ENCODE data around the gene ATG4C.

The ATG4C gene

GRCh38 chr1:62852253-62852652 lies 68.3 kb downstream of the ATG4C start:
- Histone ChIP-seq H3K9me2 (replicated peaks; ENCODE audit: low read depth, low read length) (no peaks in the 10 kb centered on the region), H2AFZ (ENCODE audit: low read length) (no peak overlapping the region), H3K4me2 (ENCODE audit: low read depth, low read length, poor library complexity, severe bottlenecking) (no peak overlapping the region), H3F3A (ENCODE audit: low read depth) (no peaks in the 10 kb centered on the region), H3K27me3 (ENCODE audit: insufficient read depth, low read length, poor library complexity, severe bottlenecking) (no peaks in the 10 kb centered on the region), H3K4me1 (ENCODE audit: insufficient read depth, low read length, poor library complexity, severe bottlenecking) (no peaks in the 10 kb centered on the region), H3K9me3 (ENCODE audit: insufficient read depth, low read depth, low read length) (no peaks in the 10 kb centered on the region), H3K9ac (ENCODE audit: low read depth, low read length, poor library complexity, severe bottlenecking) (no peak overlapping the region), H4K20me1 (ENCODE audit: insufficient read depth, low read length, poor library complexity, severe bottlenecking) (no peaks in the 10 kb centered on the region), H3K79me2 (ENCODE audit: insufficient read depth, low read length) (no peaks in the 10 kb centered on the region), H3K4me3 (ENCODE audit: low read length, poor library complexity, severe bottlenecking) (no peak overlapping the region), H3K36me3 (ENCODE audit: insufficient read depth, low read length) (no peaks in the 10 kb centered on the region; the same call in 1 of the 2 replicates)
- TF ChIP-seq CTCF (conservative IDR thresholded peaks at IDR 0.05; ENCODE audit: low read length) (no peak), EZH2phosphoT487 (IDR thresholded peaks at IDR 0.05; ENCODE audit: borderline replicate concordance) (no peak)

- no peaks in the 10 kb centered on the region; the same call in 1 of the 2 replicates for H3K36me3 ChIP-seq (ENCODE audit: insufficient read depth, low read length)
- TF ChIP-seq CTCF (conservative IDR thresholded peaks at IDR 0.05; ENCODE audit: low read length) (no peak), EZH2phosphoT487 (IDR thresholded peaks at IDR 0.05; ENCODE audit: borderline replicate concordance) (no peak)
- no peaks in the 10 kb centered on the region for H3F3A ChIP-seq (ENCODE audit: low read depth)
- no peaks in the 10 kb centered on the region for H3K9me3 ChIP-seq (ENCODE audit: insufficient read depth, low read depth, low read length)
- H4K20me1 ChIP-seq (ENCODE audit: insufficient read depth, low read length, poor library complexity, severe bottlenecking) = no peaks in the 10 kb centered on the region
- H3K9me2 ChIP-seq (replicated peaks; ENCODE audit: low read depth, low read length) = no peaks in the 10 kb centered on the region
- H3K4me3 ChIP-seq (ENCODE audit: low read length, poor library complexity, severe bottlenecking) = no peak overlapping the region
- no peak overlapping the region for H3K9ac ChIP-seq (ENCODE audit: low read depth, low read length, poor library complexity, severe bottlenecking)
- H3K4me2 ChIP-seq (ENCODE audit: low read depth, low read length, poor library complexity, severe bottlenecking) = no peak overlapping the region
- H3K79me2 ChIP-seq (ENCODE audit: insufficient read depth, low read length) = no peaks in the 10 kb centered on the region
- no peak overlapping the region for H2AFZ ChIP-seq (ENCODE audit: low read length)
- no peaks in the 10 kb centered on the region for H3K4me1 ChIP-seq (ENCODE audit: insufficient read depth, low read length, poor library complexity, severe bottlenecking)
- H3K27me3 ChIP-seq (ENCODE audit: insufficient read depth, low read length, poor library complexity, severe bottlenecking) = no peaks in the 10 kb centered on the region
Observed at GRCh38 chr1:62856960-62857359, 73.0 kb downstream of the ATG4C start.

GRCh38 chr1:62869217-62869754 lies 85.4 kb downstream of the ATG4C start:
- H4K20me1 ChIP-seq (ENCODE audit: insufficient read depth, low read length, poor library complexity, severe bottlenecking) = no peaks in the 10 kb centered on the region
- no peaks in the 10 kb centered on the region for H3K36me3 ChIP-seq (ENCODE audit: insufficient read depth, low read length)
- no peak overlapping the region for H3K9ac ChIP-seq (ENCODE audit: low read depth, low read length, poor library complexity, severe bottlenecking)
- H3K4me2 ChIP-seq (ENCODE audit: low read depth, low read length, poor library complexity, severe bottlenecking) = no peak overlapping the region
- no peak overlapping the region for H3K4me3 ChIP-seq (ENCODE audit: low read length, poor library complexity, severe bottlenecking)
- no peaks in the 10 kb centered on the region for H3K9me2 ChIP-seq (replicated peaks; ENCODE audit: low read depth, low read length)
- no peaks in the 10 kb centered on the region for H3F3A ChIP-seq (ENCODE audit: low read depth)
- no peaks in the 10 kb centered on the region for H3K4me1 ChIP-seq (ENCODE audit: insufficient read depth, low read length, poor library complexity, severe bottlenecking)
- no peaks in the 10 kb centered on the region for H3K27me3 ChIP-seq (ENCODE audit: insufficient read depth, low read length, poor library complexity, severe bottlenecking)
- no peaks in the 10 kb centered on the region for H3K79me2 ChIP-seq (ENCODE audit: insufficient read depth, low read length)
- TF ChIP-seq EZH2phosphoT487 (IDR thresholded peaks at IDR 0.05; ENCODE audit: borderline replicate concordance) = no peak
- no peak for TF ChIP-seq CTCF (conservative IDR thresholded peaks at IDR 0.05; ENCODE audit: low read length)
- H3K9me3 ChIP-seq (ENCODE audit: insufficient read depth, low read depth, low read length) = no peaks in the 10 kb centered on the region
- H2AFZ ChIP-seq (ENCODE audit: low read length) = no peak overlapping the region

Data from Loucy (cell line).